ENCODE data around the gene CDH4. TPM values are rescaled to one million over a fixed set of nuclear protein-coding genes. Genes with fewer than 3 reads are reported as not detected.

Gene CDH4
- polyA plus RNA-seq, 1 donor (not counting 4 experiments of a cell fraction or from before 2014, with no cell fraction given), result 2.2 TPM

DNA sequence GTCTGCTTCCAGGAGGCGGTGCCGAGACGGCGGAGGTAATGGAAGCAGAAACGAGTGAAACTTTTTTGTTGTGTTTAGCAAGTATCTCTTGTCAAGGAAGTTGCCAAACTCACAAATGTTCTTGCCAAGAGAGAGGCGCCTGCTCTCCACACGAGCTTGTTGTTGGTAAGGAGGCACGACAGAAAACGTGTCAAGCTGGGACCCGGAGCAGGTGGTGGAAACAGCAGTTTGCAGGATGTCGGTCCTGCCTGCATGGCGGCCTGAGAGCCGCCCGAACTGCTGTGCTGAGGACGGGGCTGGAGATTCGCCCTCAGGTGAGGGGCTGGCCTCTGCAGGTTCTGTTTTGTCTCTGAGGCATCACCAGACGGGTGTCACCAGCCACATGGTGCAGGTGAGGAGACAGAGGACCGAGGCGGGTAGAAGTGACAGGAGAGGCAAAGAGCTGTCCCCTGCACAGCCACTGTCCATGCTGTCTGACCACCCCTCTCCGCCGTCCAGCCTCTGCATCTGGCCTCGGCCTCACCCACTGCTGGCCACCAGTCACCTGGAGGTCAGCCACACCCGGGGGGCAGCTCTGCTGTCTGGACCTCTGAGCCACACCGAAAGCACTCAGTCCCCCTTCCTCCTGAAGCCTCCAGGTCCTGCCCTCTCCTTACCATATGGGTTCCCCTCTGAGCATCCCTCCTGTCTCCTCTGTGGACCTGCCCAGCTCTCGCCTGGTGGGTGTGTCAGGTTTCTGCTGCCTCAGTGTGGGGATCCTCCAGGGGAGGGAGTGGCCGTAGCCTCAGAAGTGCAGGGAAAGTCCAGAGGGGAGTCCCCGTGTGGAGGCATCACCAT, 552.1 kb downstream of the CDH4 start:
- TF ChIP-seq, protein P1, sequence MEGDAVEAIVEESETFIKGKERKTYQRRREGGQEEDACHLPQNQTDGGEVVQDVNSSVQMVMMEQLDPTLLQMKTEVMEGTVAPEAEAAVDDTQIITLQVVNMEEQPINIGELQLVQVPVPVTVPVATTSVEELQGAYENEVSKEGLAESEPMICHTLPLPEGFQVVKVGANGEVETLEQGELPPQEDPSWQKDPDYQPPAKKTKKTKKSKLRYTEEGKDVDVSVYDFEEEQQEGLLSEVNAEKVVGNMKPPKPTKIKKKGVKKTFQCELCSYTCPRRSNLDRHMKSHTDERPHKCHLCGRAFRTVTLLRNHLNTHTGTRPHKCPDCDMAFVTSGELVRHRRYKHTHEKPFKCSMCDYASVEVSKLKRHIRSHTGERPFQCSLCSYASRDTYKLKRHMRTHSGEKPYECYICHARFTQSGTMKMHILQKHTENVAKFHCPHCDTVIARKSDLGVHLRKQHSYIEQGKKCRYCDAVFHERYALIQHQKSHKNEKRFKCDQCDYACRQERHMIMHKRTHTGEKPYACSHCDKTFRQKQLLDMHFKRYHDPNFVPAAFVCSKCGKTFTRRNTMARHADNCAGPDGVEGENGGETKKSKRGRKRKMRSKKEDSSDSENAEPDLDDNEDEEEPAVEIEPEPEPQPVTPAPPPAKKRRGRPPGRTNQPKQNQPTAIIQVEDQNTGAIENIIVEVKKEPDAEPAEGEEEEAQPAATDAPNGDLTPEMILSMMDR (optimal IDR thresholded peaks at IDR 0.05 in 1 of 3, IDR thresholded peaks at IDR 0.05 in 1 of 3, conservative IDR thresholded peaks at IDR 0.05 in 1 of 3; ENCODE audit: extremely low read depth in 1 of 3, insufficient read depth in 2 of 3, low read length in 3 of 3), result no peak
- TF ChIP-seq EZH2 (IDR thresholded peaks at IDR 0.05; ENCODE audit: low read length), result peak; percentile 24
- dilution Hi-C loops (cut with MboI; ENCODE audit: extremely low pct_ligation_motif_present, low sequenced_read_pairs), result no loop called here
- no peaks in the 10 kb centered on the region for H3K9me1 ChIP-seq (ENCODE audit: control insufficient read depth, extremely low read depth, insufficient read depth, low read length)
- peak overlapping the region in 2 of 3 experiments; percentile 32 to 37 for H3K4me3 ChIP-seq (ENCODE audit: control insufficient read depth in 2 of 3, extremely low read depth in 1 of 3, insufficient read depth in 2 of 3, low read depth in 1 of 3, low read length in 3 of 3)
- no peaks in the 10 kb centered on the region for H3K9me3 ChIP-seq (ENCODE audit: control insufficient read depth, low read depth, low read length)
- FAIRE-seq (no peak), DNase-seq (ENCODE audit: low read depth, low spot score) (no peak)
- peaks cover 30% of the 10 kb centered on the region for H4K20me1 ChIP-seq (ENCODE audit: control insufficient read depth, extremely low read depth, insufficient read depth, low read length)
- H3K79me2 ChIP-seq (ENCODE audit: control insufficient read depth, insufficient read depth, low read length), result no peaks in the 10 kb centered on the region
- H3K36me3 ChIP-seq (ENCODE audit: control insufficient read depth in 2 of 2, extremely low read depth in 1 of 2, insufficient read depth in 2 of 2, low read length in 2 of 2), result no peaks in the 10 kb centered on the region
- peak overlapping the region; percentile 28 for H3K9ac ChIP-seq (ENCODE audit: control insufficient read depth, extremely low read depth, insufficient read depth, low read length)
- H3K4me1 ChIP-seq (ENCODE audit: control insufficient read depth, extremely low read depth, insufficient read depth, low read length), result peaks cover 20% of the 10 kb centered on the region
- H3K27ac ChIP-seq (ENCODE audit: control insufficient read depth, insufficient read depth, low read length), result no peak overlapping the region
- H3K4me2 ChIP-seq (ENCODE audit: control insufficient read depth, extremely low read depth, insufficient read depth, low read depth, low read length), result peak overlapping the region; percentile 66
- peaks cover 71% of the 10 kb centered on the region for H3K27me3 ChIP-seq (ENCODE audit: control insufficient read depth, extremely low read depth, insufficient read depth, low read length)
- H2AFZ ChIP-seq (ENCODE audit: control insufficient read depth, low read length), result peak overlapping the region; percentile 30

DNA sequence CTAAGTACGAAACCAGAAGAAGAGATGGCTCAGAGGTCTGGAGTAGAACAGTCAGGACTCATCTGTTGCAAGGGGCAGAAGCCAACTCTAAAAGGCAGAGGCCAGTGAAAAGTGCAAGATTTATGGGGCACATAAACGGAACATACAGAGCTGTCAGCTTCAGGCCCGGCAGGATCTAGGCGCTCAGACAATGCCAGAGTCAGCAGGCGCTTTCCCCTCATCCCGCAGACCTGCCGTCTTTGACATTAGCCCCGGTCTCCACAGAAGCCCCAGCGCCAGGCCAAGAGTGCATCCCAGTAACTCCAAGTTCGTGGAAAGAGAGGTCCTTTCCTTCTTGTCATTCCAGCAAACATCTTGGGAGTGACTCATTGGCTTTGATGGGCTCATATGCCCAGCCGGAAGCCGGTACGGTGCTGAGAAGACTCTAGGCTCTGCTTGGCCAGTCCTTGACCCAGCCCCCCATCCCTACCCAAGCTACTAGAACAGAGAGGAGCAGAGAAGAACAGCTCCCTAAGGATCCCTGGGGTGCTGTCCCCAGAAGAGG, 552.8 kb downstream of the CDH4 start:
- no peak for FAIRE-seq
- Histone ChIP-seq H3K9me1 (ENCODE audit: control insufficient read depth, extremely low read depth, insufficient read depth, low read length) (no peaks in the 10 kb centered on the region), H4K20me1 (ENCODE audit: control insufficient read depth, extremely low read depth, insufficient read depth, low read length) (peaks cover 30% of the 10 kb centered on the region), H3K9me3 (ENCODE audit: control insufficient read depth, low read depth, low read length) (no peaks in the 10 kb centered on the region), H3K4me1 (ENCODE audit: control insufficient read depth, extremely low read depth, insufficient read depth, low read length) (peaks cover 20% of the 10 kb centered on the region), H3K36me3 (ENCODE audit: control insufficient read depth in 2 of 2, extremely low read depth in 1 of 2, insufficient read depth in 2 of 2, low read length in 2 of 2) (no peaks in the 10 kb centered on the region), H3K9ac (ENCODE audit: control insufficient read depth, extremely low read depth, insufficient read depth, low read length) (no peak overlapping the region), H3K79me2 (ENCODE audit: control insufficient read depth, insufficient read depth, low read length) (no peaks in the 10 kb centered on the region), H2AFZ (ENCODE audit: control insufficient read depth, low read length) (no peak overlapping the region), H3K27me3 (ENCODE audit: control insufficient read depth, extremely low read depth, insufficient read depth, low read length) (peaks cover 76% of the 10 kb centered on the region), H3K27ac (ENCODE audit: control insufficient read depth, insufficient read depth, low read length) (no peak overlapping the region), H3K4me3 (ENCODE audit: control insufficient read depth in 2 of 3, extremely low read depth in 1 of 3, insufficient read depth in 2 of 3, low read depth in 1 of 3, low read length in 3 of 3) (no peak overlapping the region), H3K4me2 (ENCODE audit: control insufficient read depth, extremely low read depth, insufficient read depth, low read depth, low read length) (no peak overlapping the region)
- TF ChIP-seq EZH2 (IDR thresholded peaks at IDR 0.05; ENCODE audit: low read length), result no peak
- TF ChIP-seq, protein P1 (optimal IDR thresholded peaks at IDR 0.05 in 1 of 3, IDR thresholded peaks at IDR 0.05 in 1 of 3, conservative IDR thresholded peaks at IDR 0.05 in 1 of 3; ENCODE audit: extremely low read depth in 1 of 3, insufficient read depth in 2 of 3, low read length in 3 of 3), result no peak
- no peak for DNase-seq (ENCODE audit: low read depth, low spot score)
- dilution Hi-C loops (cut with MboI; ENCODE audit: extremely low pct_ligation_motif_present, low sequenced_read_pairs), result no loop called here

Data from keratinocyte (primary cell).